ENCODE measurements around the gene PRDM2. TPM values are rescaled to one million over a fixed set of nuclear protein-coding genes. Genes with fewer than 3 reads are reported as not detected.
A peak's percentile ranks its signal among the peaks of the same experiment; 100 is the strongest.
"Not testable (repeated sequence)": the region's sequence is repeated elsewhere in the genome, so short reads cannot be mapped to it uniquely, and the experiment has no call there.

Gene PRDM2
- total RNA-seq, 1 donor from 2014 or later = 12.5 TPM

GRCh38 chr1:13706046-13706445 is 6.1 kb downstream of the PRDM2 start:
- H3K4me3 ChIP-seq (ENCODE audit: low read depth, low read length) = no peak overlapping the region
- no peak for DNase-seq (ENCODE audit: low read depth)
- TF ChIP-seq CTCF (conservative IDR thresholded peaks at IDR 0.05; ENCODE audit: low read depth, low read length) = no peak

GRCh38 chr1:13707164-13707563 is 7.2 kb downstream of the PRDM2 start:
- TF ChIP-seq CTCF (conservative IDR thresholded peaks at IDR 0.05; ENCODE audit: low read depth, low read length) = no peak
- no peak overlapping the region for H3K4me3 ChIP-seq (ENCODE audit: low read depth, low read length)

GRCh38 chr1:13708380-13708982 is 8.5 kb downstream of the PRDM2 start:
- DNase-seq (ENCODE audit: low read depth) = no peak
- no peak overlapping the region for H3K4me3 ChIP-seq (ENCODE audit: low read depth, low read length)
- TF ChIP-seq CTCF (conservative IDR thresholded peaks at IDR 0.05; ENCODE audit: low read depth, low read length) = no peak

More at GRCh38 chr1:13707164-13707563, 7.2 kb downstream of the PRDM2 start:
- DNase-seq (ENCODE audit: low read depth) = no peak

- H3K4me3 ChIP-seq (ENCODE audit: low read depth, low read length) = no peak overlapping the region
- DNase-seq (ENCODE audit: low read depth) = no peak
- TF ChIP-seq CTCF (conservative IDR thresholded peaks at IDR 0.05; ENCODE audit: low read depth, low read length) = no peak
These were observed 10.1 kb downstream of the PRDM2 start for GRCh38 chr1:13710086-13710485.

GRCh38 chr1:13714851-13715250 is 14.9 kb downstream of the PRDM2 start:
- TF ChIP-seq CTCF (conservative IDR thresholded peaks at IDR 0.05; ENCODE audit: low read depth, low read length) = peak; percentile 25
- H3K4me3 ChIP-seq (ENCODE audit: low read depth, low read length) = no peak overlapping the region
- no peak for DNase-seq (ENCODE audit: low read depth)

- H3K4me3 ChIP-seq (ENCODE audit: low read depth, low read length); DNase-seq (ENCODE audit: low read depth): not testable (repeated sequence)
These were observed 15.8 kb downstream of the PRDM2 start for GRCh38 chr1:13715616-13716287.

- no peak for TF ChIP-seq CTCF (conservative IDR thresholded peaks at IDR 0.05; ENCODE audit: low read depth, low read length)
- H3K4me3 ChIP-seq (ENCODE audit: low read depth, low read length) = no peak overlapping the region
- DNase-seq (ENCODE audit: low read depth) = no peak
These were observed 22.9 kb downstream of the PRDM2 start for GRCh38 chr1:13722808-13723360.
